NCI-H146 treated with DMSO at 0.1 percent for 48 hours (cell line): ENCODE measurements around the gene RNF150.
"Not testable (repeated sequence)": the region's sequence is repeated elsewhere in the genome, so short reads cannot be mapped to it uniquely, and the experiment has no call there.

Experiments used
- DNase-seq: peaks from one replicate; lab custom pipeline; 2025; ENCODE audit not compliant: unreplicated experiment; lab: John Stamatoyannopoulos, UW

RNF150 gene

GRCh38 chr4:140834839-140835495 lies 298.3 kb downstream of the RNF150 start:
- DNase-seq, result no peak

- DNase-seq, result no peak
Measured at GRCh38 chr4:140833280-140833679, 300.0 kb downstream of the RNF150 start.

GRCh38 chr4:140829825-140830224 lies 303.4 kb downstream of the RNF150 start:
- no peak for DNase-seq

- DNase-seq, result no peak
Measured at GRCh38 chr4:140826701-140827027, 306.6 kb downstream of the RNF150 start.

- not testable (repeated sequence) for DNase-seq
Measured at GRCh38 chr4:140820520-140820919, 312.7 kb downstream of the RNF150 start.

- no peak for DNase-seq
Measured at GRCh38 chr4:140819610-140820009, 313.7 kb downstream of the RNF150 start.

GRCh38 chr4:140818433-140818832 lies 314.8 kb downstream of the RNF150 start:
- DNase-seq, result no peak

- no peak for DNase-seq
Measured at GRCh38 chr4:140816806-140817510, 316.3 kb downstream of the RNF150 start.

GRCh38 chr4:140813804-140814203 lies 319.5 kb downstream of the RNF150 start:
- DNase-seq, result no peak

GRCh38 chr4:140812916-140813315 lies 320.4 kb downstream of the RNF150 start:
- no peak for DNase-seq

GRCh38 chr4:140811429-140811828 lies 321.8 kb downstream of the RNF150 start:
- no peak for DNase-seq

GRCh38 chr4:140810591-140811169 lies 322.6 kb downstream of the RNF150 start:
- not testable (repeated sequence) for DNase-seq
